Transverse colon (tissue), 4 donors: ENCODE data around the gene OGG1. TPM values are rescaled to one million over a fixed set of nuclear protein-coding genes. Genes with fewer than 3 reads are reported as not detected.

Source experiments
- DNase-seq: peaks from one replicate; pipeline ENCODE4 v3.0.0-alpha.2; 2019
- H3K27ac ChIP-seq, 4 donors: fragments of 200-600 bp; sonication (generic); 2 replicates each; pipeline ENCODE4 v1.5.1; 2016 to 2018; ENCODE audit warnings: inconsistent platforms in 4 of 4
- H3K27me3 ChIP-seq: fragments of 200-600 bp; sonication (generic); 2 replicates; pipeline ENCODE4 v1.5.1; 2017; ENCODE audit warnings: inconsistent platforms
- H3K36me3 ChIP-seq, 4 donors: fragments of 200-600 bp; sonication (generic); 2 replicates each; pipeline ENCODE4 v1.5.1; 2017 to 2019; ENCODE audit warnings: inconsistent platforms in 4 of 4
- H3K4me1 ChIP-seq, 4 donors: fragments of 200-600 bp; sonication (generic); 2 replicates each; pipeline ENCODE4 v1.5.1; 2017 to 2020; ENCODE audit warnings: inconsistent platforms in 4 of 4
- H3K4me3 ChIP-seq, 4 donors: fragments of 200-600 bp; sonication (generic); 1 replicate in 1 of 4; 2 replicates in 3 of 4; pipeline versions ENCODE4 v1.5.1 to v1.6.1; 2017 to 2019; ENCODE audit warnings: inconsistent platforms in 4 of 4
- H3K9me3 ChIP-seq, 2 donors: fragments of 200-600 bp; sonication (generic); 2 replicates each; pipeline ENCODE4 v1.5.1; 2017 to 2019; ENCODE audit warnings: inconsistent platforms in 2 of 2
- CTCF ChIP-seq, 5 experiments: fragments of 200-600 bp in 3 of 5; fragments of 450-650 bp in 2 of 5; sonication (generic) in 3 of 5; IDR thresholded peaks; 1 replicate in 2 of 5; 2 replicates in 3 of 5; pipeline ENCODE4 v1.5.1; 2016 to 2017; ENCODE audit warnings: antibody characterized with exemption in 5 of 5, inconsistent platforms in 3 of 5, mild to moderate bottlenecking in 2 of 5, moderate library complexity in 1 of 5
- EP300 ChIP-seq: sonication (generic); formaldehyde crosslinking; IDR thresholded peaks from one replicate; pipeline ENCODE4 v1.6.1; 2017; ENCODE audit warnings: antibody characterized with exemption, low read depth
- POLR2A ChIP-seq: fragments of 450-650 bp; IDR thresholded peaks from one replicate; pipeline ENCODE4 v1.6.1; 2016; ENCODE audit warnings: antibody characterized with exemption, mild to moderate bottlenecking, moderate library complexity
- POLR2AphosphoS5 ChIP-seq, 3 donors: sonication (generic); formaldehyde crosslinking; IDR thresholded peaks; one replicate each; pipeline ENCODE4 v1.6.1; 2016; ENCODE audit warnings: antibody characterized with exemption in 3 of 3
- WGBS, 2 donors: methylation state at CpG; one replicate each; pipeline ENCODE4 v1.1.5; 2018; ENCODE audit warnings: low coverage in 1 of 2; 5-methylcytosine and 5-hydroxymethylcytosine counted together
- in situ Hi-C, 4 donors: fragments of 200-750 bp; cut with MboI; loops; one replicate each; pipeline versions ENCODE4 v1.15.0 to v1.15.1; 2017; ENCODE audit warnings: low sequenced_read_pairs in 3 of 4, low pct_ligation_motif_present in 1 of 4, low pct_unique_long_range_greater_than_20kb in 1 of 4
- intact Hi-C: fragments of 100-400 bp; cut with DNase I; formaldehyde crosslinking; loops from one replicate; pipeline ENCODE4 v1.15.1; 2023; ENCODE audit warnings: low total_unique reads
- total RNA-seq, 4 donors: library from RNA; depleted of rRNA; stranded (reverse); fragments of >200 nt; gene quantifications; one replicate each; pipeline ENCODE4 v1.1.0, GENCODE V29; 2016

OGG1 gene
- total RNA-seq, 4 donors from 2014 or later: 27.8 to 69.5 (median 39.7) TPM

GRCh38 chr3:9716801-9717555 is 32.8 kb upstream of the OGG1 start:
- Histone ChIP-seq H3K27me3 (no peaks in the 10 kb centered on the region), H3K4me1 (peaks cover 0 to 12% (median 0%) of the 10 kb centered on the region in 4 donors), H3K36me3 (no peaks in the 10 kb centered on the region), H3K4me3 (no peak overlapping the region), H3K27ac (no peak overlapping the region), H3K9me3 (no peaks in the 10 kb centered on the region)
- intact Hi-C loops (no loop called here), in situ Hi-C loops (no loop called here)
- WGBS, 2 donors: 67 to 87% methylated on average over 1 to 5 of the region's 5 CpGs
- DNase-seq: no peak
- TF ChIP-seq POLR2A (no peak), CTCF (IDR thresholded peaks at IDR 0.05) (no peak), POLR2AphosphoS5 (IDR thresholded peaks at IDR 0.05) (no peak), EP300 (no peak)

- TF ChIP-seq EP300: no peak
- TF ChIP-seq POLR2A: no peak
- no peak for TF ChIP-seq POLR2AphosphoS5 (IDR thresholded peaks at IDR 0.05)
- no peak for TF ChIP-seq CTCF (IDR thresholded peaks at IDR 0.05)
- peaks cover 0 to 12% (median 0%) of the 10 kb centered on the region in 4 donors for H3K4me1 ChIP-seq
- no peaks in the 10 kb centered on the region for H3K36me3 ChIP-seq
- in situ Hi-C loops (no loop called here), intact Hi-C loops (no loop called here)
- WGBS, 2 donors: 50 to 86% methylated on average over 1 of the region's 1 CpG
- H3K27me3 ChIP-seq: no peaks in the 10 kb centered on the region
- no peaks in the 10 kb centered on the region for H3K9me3 ChIP-seq
- no peak for DNase-seq
- H3K4me3 ChIP-seq: no peak overlapping the region
- H3K27ac ChIP-seq: no peak overlapping the region
Measured at GRCh38 chr3:9717563-9717962, 32.2 kb upstream of the OGG1 start.

GRCh38 chr3:9718118-9718517 is 31.6 kb upstream of the OGG1 start:
- TF ChIP-seq CTCF (IDR thresholded peaks at IDR 0.05) (no peak), POLR2AphosphoS5 (IDR thresholded peaks at IDR 0.05) (no peak), POLR2A (no peak), EP300 (no peak)
- intact Hi-C loops: no loop called here
- DNase-seq: no peak
- H3K27me3 ChIP-seq: no peaks in the 10 kb centered on the region
- H3K36me3 ChIP-seq: no peaks in the 10 kb centered on the region
- H3K9me3 ChIP-seq: no peaks in the 10 kb centered on the region
- H3K27ac ChIP-seq: no peak overlapping the region
- H3K4me1 ChIP-seq: peaks cover 0 to 12% (median 0%) of the 10 kb centered on the region in 4 donors
- in situ Hi-C loops: no loop called here
- H3K4me3 ChIP-seq: no peak overlapping the region
- 65% methylated on average over 4 of the region's 4 CpGs; no CpG with 5 or more reads in 1 of the 2 donors for WGBS, 2 donors

GRCh38 chr3:9721015-9721699 is 28.6 kb upstream of the OGG1 start:
- WGBS, 2 donors: 26 to 32% methylated on average over 5 to 7 of the region's 7 CpGs
- intact Hi-C loops (no loop called here), in situ Hi-C loops (no loop called here)
- Histone ChIP-seq H3K4me3 (no peak overlapping the region), H3K9me3 (no peaks in the 10 kb centered on the region), H3K36me3 (no peaks in the 10 kb centered on the region), H3K27ac (no peak overlapping the region), H3K27me3 (no peaks in the 10 kb centered on the region), H3K4me1 (peaks cover 0 to 1% (median 0%) of the 10 kb centered on the region in 4 donors)
- no peak for DNase-seq
- TF ChIP-seq POLR2A (no peak), EP300 (no peak), POLR2AphosphoS5 (IDR thresholded peaks at IDR 0.05) (no peak)
